GM18505 (cell line): ENCODE measurements around the gene KIF26A.

ENCODE experiments used
- ATAC-seq: cut with Tn5 transposase; IDR thresholded peaks from one replicate; pipeline ENCODE4 v1.9.1; 2021; ENCODE audit not compliant: unreplicated experiment
- POLR2A ChIP-seq: IDR thresholded peaks from 4 replicates; pipeline ENCODE4 v1.6.1; 2011; ENCODE audit warnings: borderline replicate concordance; ENCODE audit not compliant: insufficient read depth, insufficient read length; ENCODE audit errors: extremely low read depth

Gene KIF26A

DNA sequence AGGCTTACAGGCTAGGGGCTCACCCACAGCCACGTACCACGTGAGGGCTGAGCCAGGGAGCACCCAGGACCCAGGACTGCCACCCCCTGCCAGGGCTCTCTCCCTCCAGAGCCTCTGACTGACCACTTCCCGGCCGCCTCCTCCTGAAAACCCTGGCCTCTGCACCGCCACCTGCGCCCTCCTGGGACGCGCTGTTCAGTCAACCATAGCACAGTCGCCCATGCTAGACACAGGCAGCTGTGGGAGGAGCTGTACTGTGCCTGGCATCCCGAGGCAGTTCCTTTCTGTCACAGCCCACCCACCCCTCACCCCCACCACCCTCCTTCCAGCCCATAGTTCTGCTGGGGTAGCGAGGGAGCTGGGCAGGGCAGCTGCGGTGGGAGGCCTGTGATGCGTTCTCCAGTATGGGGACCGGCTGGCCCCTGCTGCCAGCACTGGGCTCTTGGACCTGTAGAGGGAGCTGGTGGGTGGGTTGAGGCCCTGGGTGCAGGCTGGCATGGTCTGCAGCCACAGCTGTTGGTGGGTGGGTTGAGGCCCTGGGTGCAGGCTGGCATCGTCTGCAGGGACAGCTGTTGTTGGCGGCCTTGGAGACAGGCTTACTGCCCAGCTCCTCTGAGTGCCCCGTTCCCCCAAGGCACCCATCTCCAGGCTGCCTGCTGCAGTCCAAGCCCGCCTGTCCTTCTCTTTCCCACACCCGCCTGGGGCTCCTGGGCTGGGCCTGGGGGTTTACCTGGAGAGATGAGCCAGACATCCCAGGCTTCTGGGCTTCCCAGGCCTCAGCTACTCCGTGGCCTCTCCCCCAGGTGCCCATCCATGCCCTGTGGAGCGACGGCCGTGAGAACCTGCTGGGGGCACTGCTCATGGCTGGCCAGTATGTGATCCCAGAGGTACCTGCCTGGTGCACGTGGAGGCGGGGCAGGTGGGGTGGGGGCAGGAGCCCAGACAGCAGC, 41.4 kb upstream of the KIF26A start:
- no peak for TF ChIP-seq POLR2A
- no peak for ATAC-seq

GRCh38 chr14:104098272-104099095, 39.9 kb upstream of the KIF26A start:
- TF ChIP-seq POLR2A, result no peak

GRCh38 chr14:104099096-104100041, 39.0 kb upstream of the KIF26A start:
- TF ChIP-seq POLR2A, result no peak
- no peak for ATAC-seq

More at GRCh38 chr14:104098272-104099095, 39.9 kb upstream of the KIF26A start:
- no peak for ATAC-seq

DNA sequence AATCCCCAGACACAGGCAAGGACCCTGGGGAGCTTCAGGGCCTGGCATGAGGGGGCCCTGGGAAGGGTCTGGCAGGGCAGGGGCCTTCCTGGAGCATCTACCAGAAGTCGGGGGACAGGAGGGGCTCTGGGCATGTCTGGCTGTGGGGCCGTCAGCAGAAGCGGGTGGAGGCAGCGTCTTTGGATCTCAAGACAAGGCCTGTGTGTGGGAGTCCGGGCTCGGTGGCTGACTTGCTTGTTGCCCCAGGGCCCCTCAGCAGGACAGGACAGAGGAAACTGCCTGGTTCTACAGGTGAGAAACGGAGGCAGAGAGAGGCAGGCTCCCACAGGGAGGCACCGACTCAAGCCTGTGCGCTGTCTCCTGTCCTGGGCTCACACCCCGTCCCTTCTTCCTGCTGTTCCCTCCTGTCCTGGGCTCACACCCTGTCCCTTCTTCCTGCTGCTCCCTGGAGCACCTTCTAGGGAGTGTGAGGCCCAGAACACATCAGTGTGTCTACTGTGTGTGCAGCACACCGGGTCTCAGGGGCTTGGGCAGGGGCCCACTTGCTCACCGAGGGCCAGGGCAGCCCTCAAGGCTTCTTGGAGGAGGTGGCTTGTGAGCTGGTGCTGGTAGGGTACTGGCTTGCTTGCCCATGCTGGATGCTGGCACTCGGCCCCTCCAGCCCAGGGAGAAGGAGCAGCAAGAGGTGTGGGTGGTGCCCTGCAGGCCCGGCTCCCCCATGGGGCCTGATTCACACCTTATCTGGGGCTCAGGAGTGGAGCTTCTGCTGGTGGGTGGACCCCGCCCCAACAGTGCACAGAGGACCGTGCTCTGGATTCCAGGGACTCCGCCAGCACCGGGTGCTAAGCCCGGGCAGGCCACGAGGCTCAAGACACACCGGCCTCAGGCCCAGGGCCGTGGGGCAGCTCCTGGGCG, 38.0 kb upstream of the KIF26A start:
- TF ChIP-seq POLR2A, result no peak
- ATAC-seq, result no peak

- no peak for ATAC-seq
- no peak for TF ChIP-seq POLR2A
Measured at GRCh38 chr14:104101086-104101621, 37.2 kb upstream of the KIF26A start.

- ATAC-seq, result no peak
- no peak for TF ChIP-seq POLR2A
Measured at GRCh38 chr14:104101651-104102281, 36.6 kb upstream of the KIF26A start.

DNA sequence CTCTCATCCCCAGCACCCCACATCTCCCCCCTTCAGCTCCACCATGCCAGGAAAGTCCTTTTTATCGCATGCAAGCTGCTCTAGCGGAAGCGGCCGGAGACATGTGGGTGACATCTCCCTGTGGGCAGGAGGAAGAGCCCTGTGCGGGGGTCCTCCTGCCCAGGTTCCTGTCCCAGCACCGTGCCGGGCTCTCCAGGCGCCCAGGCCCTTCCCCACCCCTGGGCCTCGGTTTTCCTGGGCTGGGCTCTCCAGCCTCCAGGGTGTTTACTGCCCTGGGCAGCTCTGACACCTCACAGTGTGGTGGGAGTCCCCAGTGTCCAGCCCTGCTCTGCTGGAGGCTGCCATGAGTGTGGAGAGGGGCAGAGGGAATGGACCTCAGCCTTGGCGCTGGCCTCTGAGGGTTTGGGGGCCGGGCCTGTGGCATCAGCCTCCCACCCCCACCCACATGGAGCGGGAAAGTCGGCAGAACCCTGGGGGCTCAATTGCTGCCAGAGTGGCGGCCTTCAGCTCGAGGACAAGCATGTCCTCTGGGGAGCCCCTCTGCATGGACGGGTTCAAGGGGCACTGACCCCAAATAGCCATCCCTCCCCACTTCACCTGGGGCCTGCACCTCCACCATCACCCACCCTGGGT, 36.0 kb upstream of the KIF26A start:
- ATAC-seq, result no peak
- TF ChIP-seq POLR2A, result no peak

DNA sequence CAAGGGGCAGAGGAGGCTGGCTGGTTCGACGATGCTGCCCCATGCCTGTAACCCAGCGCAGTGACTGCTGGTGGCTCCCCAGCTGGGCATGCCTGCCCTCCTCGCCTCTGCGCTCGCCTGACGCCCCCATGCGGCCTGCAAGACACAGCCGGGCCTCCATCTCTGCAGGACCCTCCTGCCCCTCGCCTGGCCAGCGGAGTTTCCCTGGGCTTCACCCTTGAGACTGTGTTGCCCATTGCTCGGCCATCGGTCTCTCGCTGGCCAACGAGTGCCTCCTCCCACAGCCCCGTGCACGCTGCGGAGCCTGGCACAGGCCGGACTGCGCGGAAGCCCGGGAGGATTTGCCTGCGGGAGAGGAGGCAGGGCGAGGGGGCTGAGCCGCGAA, 35.3 kb upstream of the KIF26A start:
- TF ChIP-seq POLR2A, result no peak
- no peak for ATAC-seq

DNA sequence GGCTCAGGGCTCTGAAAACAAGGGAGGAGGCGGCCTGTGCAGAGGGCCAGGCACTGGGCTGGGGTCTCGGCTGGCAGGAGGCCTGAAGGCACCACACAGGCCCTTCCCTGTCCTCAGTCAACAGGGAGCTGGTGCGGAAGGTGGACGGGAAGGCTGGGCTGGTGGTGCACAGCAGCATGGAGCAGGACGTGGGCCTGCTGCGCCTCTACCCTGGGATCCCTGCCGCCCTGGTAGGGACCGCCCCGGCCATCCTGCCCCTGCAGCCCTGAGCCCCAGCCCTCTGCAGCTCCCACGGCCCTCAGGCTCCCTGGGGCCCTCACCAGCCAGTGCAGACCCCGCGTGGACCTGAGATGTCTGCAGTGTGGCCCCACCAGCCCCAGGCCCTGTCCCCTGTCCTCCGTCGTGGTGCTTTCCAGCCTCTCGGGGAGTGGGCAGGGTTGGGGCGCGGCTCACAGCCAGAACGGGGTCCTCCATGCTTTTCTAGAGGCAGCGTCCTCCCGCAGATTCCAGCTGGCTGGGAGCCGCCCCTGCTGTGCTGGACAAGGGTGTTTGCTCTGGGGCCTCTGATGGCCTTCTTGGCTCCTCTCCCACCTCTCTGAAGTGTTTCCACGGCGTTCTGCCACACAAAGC, 34.8 kb upstream of the KIF26A start:
- no peak for TF ChIP-seq POLR2A
- no peak for ATAC-seq

- ATAC-seq, result no peak
- TF ChIP-seq POLR2A, result no peak
Measured at GRCh38 chr14:104104076-104104901, 34.1 kb upstream of the KIF26A start.
